ENCODE measurements around the gene TMEM135.
"Not testable (repeated sequence)": the region's sequence is repeated elsewhere in the genome, so short reads cannot be mapped to it uniquely, and the experiment has no call there.

TMEM135 gene

GRCh38 chr11:87020764-87021365, 16.9 kb upstream of the TMEM135 start:
- DNase-seq = no peak

GRCh38 chr11:87022254-87022653, 15.5 kb upstream of the TMEM135 start:
- no peak for DNase-seq

DNA sequence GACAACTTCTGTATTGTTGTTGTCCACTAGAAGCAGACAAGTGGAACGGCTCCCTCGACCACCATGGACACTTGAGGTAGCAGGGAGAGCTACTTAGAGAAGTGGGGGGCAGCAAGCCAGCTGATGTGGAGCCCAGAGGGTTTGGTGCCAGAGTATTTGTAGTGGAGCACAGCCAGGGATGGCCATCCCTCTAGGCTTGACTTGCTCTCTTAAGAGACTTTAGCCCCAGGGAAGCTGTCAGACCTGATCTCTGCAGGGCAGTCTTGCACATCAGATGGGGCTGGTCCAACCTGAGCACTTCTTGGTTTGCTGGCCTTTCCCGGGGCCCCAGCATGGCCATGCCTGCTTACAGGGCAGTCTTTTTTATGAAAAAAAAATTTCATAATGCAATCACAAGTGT, 15.0 kb upstream of the TMEM135 start:
- DNase-seq = no peak

DNA sequence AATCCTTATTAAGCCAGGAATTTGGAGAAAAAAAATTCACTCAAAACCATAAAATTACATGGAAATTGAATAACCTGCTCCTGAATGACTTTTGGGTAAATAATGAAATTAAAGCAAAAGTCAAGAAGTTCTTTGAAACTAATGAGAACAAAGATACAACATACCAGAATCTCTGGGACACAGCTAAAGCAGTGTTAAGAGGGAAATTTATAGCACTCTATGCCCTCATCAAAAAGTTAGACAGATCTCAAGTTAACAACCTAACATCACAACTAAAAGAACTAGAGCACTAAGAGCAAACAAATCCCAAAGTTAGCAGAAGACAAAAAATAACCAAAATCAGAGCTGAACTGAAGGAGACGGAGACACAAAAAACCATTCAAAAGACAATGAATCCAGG, 11.3 kb upstream of the TMEM135 start:
- not testable (repeated sequence) for DNase-seq

- DNase-seq = no peak
These were observed 7.2 kb upstream of the TMEM135 start for GRCh38 chr11:87030458-87031054.

- no peak for DNase-seq
These were observed 6.1 kb upstream of the TMEM135 start for GRCh38 chr11:87031433-87032170.

GRCh38 chr11:87033561-87033960, 4.2 kb upstream of the TMEM135 start:
- no peak for DNase-seq

DNA sequence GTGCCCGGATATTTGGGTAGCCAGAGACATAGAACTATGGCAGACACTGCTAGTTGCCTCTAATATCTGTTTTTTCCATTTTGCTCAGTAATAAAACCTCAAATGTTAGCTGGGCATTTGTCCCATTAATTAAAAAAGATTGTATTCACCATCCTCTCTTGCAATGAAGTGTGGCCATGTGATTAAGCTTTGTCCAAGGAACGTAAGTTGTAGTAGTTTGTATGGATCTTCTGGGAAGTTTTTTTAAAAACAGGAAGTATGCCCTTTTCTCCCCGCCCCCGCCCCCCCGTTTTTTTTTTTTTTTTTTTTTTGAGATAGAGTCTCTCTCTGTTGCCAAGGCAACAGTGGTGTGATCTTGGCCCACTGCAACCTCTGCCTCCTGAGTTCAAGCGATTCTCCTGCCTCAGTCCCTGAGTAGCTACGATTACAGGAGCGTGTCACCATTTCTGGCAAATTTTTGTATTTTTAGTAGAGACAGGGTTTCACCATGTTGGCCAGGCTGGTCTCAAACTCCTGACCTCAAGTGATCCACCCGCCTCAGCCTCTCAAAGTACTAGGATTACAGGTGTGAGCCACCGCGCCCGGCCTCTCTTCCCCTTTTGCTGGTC, 1.7 kb upstream of the TMEM135 start:
- no peak for DNase-seq

GRCh38 chr11:87036756-87037449, 831 bp upstream of the TMEM135 start:
- DNase-seq = peak; percentile 43

- no peak for DNase-seq
These were observed 672 bp downstream of the TMEM135 start for GRCh38 chr11:87038235-87038977.

- DNase-seq = no peak
These were observed 1.6 kb downstream of the TMEM135 start for GRCh38 chr11:87039371-87039770.

GRCh38 chr11:87043894-87044293, 6.2 kb downstream of the TMEM135 start:
- no peak for DNase-seq

DNA sequence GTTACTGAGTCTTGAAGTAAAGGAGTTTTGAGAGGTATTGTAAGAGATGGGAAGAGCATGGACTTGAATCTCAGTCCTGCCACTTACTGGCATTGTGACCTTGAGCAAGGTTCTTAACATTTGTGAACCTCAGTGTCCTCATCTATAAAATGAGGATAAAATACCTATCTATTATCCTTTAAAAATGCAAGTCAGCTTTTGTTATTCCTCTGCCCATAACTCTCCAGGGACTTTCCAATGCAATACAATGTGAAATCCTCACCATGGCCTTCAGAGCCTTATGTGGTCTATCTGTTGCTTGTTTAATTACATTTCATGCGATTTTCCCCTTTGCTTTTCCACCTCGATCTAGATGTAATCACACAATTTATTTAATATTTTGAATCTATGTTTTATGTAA, 9.1 kb downstream of the TMEM135 start:
- no peak for DNase-seq

- DNase-seq = no peak
These were observed 18.4 kb downstream of the TMEM135 start for GRCh38 chr11:87056091-87056490.

DNA sequence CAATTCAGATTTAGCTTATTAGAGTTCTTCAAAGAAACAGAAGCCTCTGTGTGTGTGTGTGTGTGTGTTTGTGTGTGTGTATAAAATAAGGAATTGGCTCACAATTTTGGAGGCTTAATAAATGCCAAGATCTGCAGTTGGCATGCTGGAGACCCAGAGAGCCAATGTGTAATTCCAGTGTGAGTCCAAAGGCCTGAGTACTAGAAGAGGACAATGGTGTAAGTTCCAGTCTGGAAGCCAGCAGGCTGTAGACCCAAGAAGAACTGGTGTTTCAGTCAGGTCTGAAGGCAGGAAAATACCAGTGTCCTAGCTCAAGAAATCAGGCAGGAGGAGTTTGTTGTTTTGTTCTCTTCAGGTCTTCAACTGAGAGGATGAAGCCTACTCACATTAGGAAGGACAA, 20.0 kb downstream of the TMEM135 start:
- DNase-seq = no peak

GRCh38 chr11:87059596-87060390, 22.1 kb downstream of the TMEM135 start:
- DNase-seq = no peak

DNA sequence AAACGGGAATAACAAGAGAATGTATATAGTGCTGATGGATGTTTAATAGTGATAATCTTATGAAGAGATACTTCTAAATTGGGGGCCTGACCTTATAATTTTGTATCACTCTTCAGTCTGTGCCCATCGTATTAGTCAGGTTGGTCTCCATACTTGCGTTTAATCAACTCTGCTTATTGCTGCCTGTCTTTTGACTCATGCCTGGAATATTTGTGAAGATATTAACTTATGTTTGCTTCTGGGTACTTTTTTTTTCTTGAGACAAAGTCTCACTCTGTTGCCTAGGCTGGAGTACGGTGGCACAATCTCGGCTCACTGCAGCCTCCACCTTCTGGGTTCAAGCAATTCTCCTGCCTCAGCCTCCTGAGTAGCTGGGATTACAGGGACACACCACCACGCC, 24.0 kb downstream of the TMEM135 start:
- no peak for DNase-seq

- no peak for DNase-seq
These were observed 26.2 kb downstream of the TMEM135 start for GRCh38 chr11:87063982-87064381.

DNA sequence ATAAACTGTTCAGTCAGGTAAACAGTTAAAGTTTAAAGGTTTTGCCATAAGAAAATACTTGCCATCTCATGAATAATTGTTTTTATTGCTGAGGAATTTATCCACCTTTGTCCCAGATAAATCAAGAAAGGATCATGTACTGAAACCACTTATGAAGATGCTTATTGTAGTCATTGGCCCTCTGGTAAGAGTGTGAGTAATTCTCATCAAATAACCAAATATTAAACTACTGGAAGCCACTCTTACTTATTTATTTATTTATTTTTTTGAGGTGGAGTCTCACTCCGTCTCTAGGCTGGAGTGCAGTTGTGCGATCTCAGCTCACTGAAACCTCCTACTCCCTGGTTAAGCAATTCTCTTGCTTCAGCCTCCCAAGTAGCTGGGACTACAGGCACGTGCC, 35.1 kb downstream of the TMEM135 start:
- no peak for DNase-seq

GRCh38 chr11:87076260-87076783, 38.6 kb downstream of the TMEM135 start:
- no peak for DNase-seq

DNA sequence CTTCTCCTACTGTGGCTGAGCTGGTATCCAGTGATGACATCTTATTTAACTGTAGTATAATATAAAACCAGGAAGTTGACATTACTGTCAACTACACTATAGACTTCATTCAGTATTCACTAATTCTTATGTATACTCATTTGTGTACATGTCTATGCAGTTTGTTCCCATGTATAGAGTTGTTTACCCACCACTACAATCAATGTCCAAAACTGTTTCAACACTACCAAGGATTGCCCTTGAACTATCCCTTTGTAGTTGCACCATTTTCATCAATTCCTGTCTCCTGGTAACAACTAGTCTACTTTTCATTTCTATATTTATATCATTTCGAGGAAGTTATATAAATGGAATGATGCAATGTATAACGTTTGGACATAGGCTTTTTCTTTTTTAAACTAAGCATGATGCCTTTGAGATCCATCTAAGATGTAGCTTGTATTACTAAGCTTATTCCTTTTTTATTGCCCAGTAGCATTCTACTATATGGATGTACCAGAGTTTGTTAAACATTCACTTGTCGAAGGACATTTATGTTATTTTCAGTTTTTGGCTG, 39.2 kb downstream of the TMEM135 start:
- DNase-seq = no peak
